NK-92 (cell line): ENCODE measurements around the gene SNX32.

ENCODE experiments used
- DNase-seq: peaks from one replicate; lab custom pipeline; 2025; ENCODE audit not compliant: unreplicated experiment; lab: John Stamatoyannopoulos, UW

SNX32 gene

GRCh38 chr11:65833297-65834030, at the start of gene SNX32:
TSS of gene SNX32 (plus strand) at chr11:65833963. CDS start at chr11:65834066, 103 bp downstream.
- peak; percentile 28 for DNase-seq

GRCh38 chr11:65785319-65786007, 48.3 kb upstream of the SNX32 start:
- no peak for DNase-seq

GRCh38 chr11:65786008-65786785, 47.6 kb upstream of the SNX32 start:
- DNase-seq, result no peak

GRCh38 chr11:65786786-65787636, 46.8 kb upstream of the SNX32 start, which contains the start of gene OVOL1:
TSS of gene OVOL1 (plus strand) at chr11:65787063. CDS start at chr11:65787374, 311 bp downstream.
- DNase-seq, result no peak

- DNase-seq, result no peak
Observed at GRCh38 chr11:65787649-65788622, 45.8 kb upstream of the SNX32 start.

- DNase-seq, result no peak
Observed at GRCh38 chr11:65788821-65789220, 44.9 kb upstream of the SNX32 start.

- DNase-seq, result no peak
Observed at GRCh38 chr11:65789230-65790103, 44.3 kb upstream of the SNX32 start.

GRCh38 chr11:65790104-65790901, 43.5 kb upstream of the SNX32 start:
- DNase-seq, result no peak

- DNase-seq, result no peak
Observed at GRCh38 chr11:65790902-65791650, 42.7 kb upstream of the SNX32 start.

- no peak for DNase-seq
Observed at GRCh38 chr11:65791719-65792213, 42.0 kb upstream of the SNX32 start.

- no peak for DNase-seq
Observed at GRCh38 chr11:65792456-65792855, 41.3 kb upstream of the SNX32 start.

- DNase-seq, result no peak
Observed at GRCh38 chr11:65793144-65793581, 40.6 kb upstream of the SNX32 start.

GRCh38 chr11:65793625-65794400, 40.0 kb upstream of the SNX32 start:
- DNase-seq, result no peak

- no peak for DNase-seq
Observed at GRCh38 chr11:65794570-65795510, 38.9 kb upstream of the SNX32 start.
